OCI-LY3 (cell line): ENCODE measurements around the gene NSMCE4A.

ENCODE experiments used
- EZH2phosphoT487 ChIP-seq: fragments of 200-600 bp; shearing (Covaris generic); IDR thresholded peaks from 2 replicates; pipeline ENCODE4 v1.6.1; 2018; ENCODE audit warnings: antibody characterized with exemption, mixed run types, low read depth
- TF ChIP-seq, protein P1 (sequence below): fragments of 200-600, 300-600 bp; sonication (generic); IDR thresholded peaks from 2 replicates; pipeline ENCODE4 v1.5.1; 2014; ENCODE audit warnings: antibody characterized with exemption, low read length, low read depth

GRCh38 chr10:121956111-121957061 lies 18.6 kb downstream of the NSMCE4A start:
- TF ChIP-seq, protein P1, sequence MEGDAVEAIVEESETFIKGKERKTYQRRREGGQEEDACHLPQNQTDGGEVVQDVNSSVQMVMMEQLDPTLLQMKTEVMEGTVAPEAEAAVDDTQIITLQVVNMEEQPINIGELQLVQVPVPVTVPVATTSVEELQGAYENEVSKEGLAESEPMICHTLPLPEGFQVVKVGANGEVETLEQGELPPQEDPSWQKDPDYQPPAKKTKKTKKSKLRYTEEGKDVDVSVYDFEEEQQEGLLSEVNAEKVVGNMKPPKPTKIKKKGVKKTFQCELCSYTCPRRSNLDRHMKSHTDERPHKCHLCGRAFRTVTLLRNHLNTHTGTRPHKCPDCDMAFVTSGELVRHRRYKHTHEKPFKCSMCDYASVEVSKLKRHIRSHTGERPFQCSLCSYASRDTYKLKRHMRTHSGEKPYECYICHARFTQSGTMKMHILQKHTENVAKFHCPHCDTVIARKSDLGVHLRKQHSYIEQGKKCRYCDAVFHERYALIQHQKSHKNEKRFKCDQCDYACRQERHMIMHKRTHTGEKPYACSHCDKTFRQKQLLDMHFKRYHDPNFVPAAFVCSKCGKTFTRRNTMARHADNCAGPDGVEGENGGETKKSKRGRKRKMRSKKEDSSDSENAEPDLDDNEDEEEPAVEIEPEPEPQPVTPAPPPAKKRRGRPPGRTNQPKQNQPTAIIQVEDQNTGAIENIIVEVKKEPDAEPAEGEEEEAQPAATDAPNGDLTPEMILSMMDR: no peak
- no peak for TF ChIP-seq EZH2phosphoT487
